Esophagus squamous epithelium (tissue), 5 donors: ENCODE measurements around the gene TSPAN18. TPM values are rescaled to one million over a fixed set of nuclear protein-coding genes. Genes with fewer than 3 reads are reported as not detected.

ENCODE experiments used
- DNase-seq: peaks from one replicate; lab custom pipeline; 2025; lab: John Stamatoyannopoulos, UW
- H3K27ac ChIP-seq, 4 donors: fragments of 200-600 bp; sonication (generic); one replicate each; pipeline ENCODE4 v1.5.1; 2016 to 2019; ENCODE audit warnings: mild to moderate bottlenecking in 1 of 4
- H3K27me3 ChIP-seq, 4 donors: fragments of 200-600 bp; sonication (generic); 1 replicate in 3 of 4; 2 replicates in 1 of 4; pipeline versions ENCODE4 v1.5.1 to v1.6.0; 2017 to 2021; ENCODE audit warnings: antibody characterized with exemption in 1 of 4
- H3K36me3 ChIP-seq, 3 donors: fragments of 200-600 bp; sonication (generic); one replicate each; pipeline ENCODE4 v1.5.1; 2016 to 2019
- H3K4me1 ChIP-seq, 3 donors: fragments of 200-600 bp; sonication (generic); one replicate each; pipeline ENCODE4 v1.5.1; 2017 to 2019
- H3K4me3 ChIP-seq, 4 donors: fragments of 200-600 bp; sonication (generic); 1 replicate in 3 of 4; 2 replicates in 1 of 4; pipeline ENCODE4 v1.5.1; 2016 to 2019; ENCODE audit warnings: mild to moderate bottlenecking in 2 of 4, moderate library complexity in 1 of 4
- H3K9me3 ChIP-seq, 3 donors: fragments of 200-600 bp; sonication (generic); one replicate each; pipeline ENCODE4 v1.5.1; 2016 to 2019
- CTCF ChIP-seq, 6 experiments: fragments of 450-650 bp in 4 of 6; fragments of 200-600 bp in 2 of 6; sonication (generic) in 2 of 6; IDR thresholded peaks; one replicate each; pipeline ENCODE4 v1.5.1; 2016 to 2019; ENCODE audit warnings: antibody characterized with exemption in 6 of 6, mild to moderate bottlenecking in 4 of 6, moderate library complexity in 4 of 6
- POLR2A ChIP-seq, 4 donors: fragments of 450-650 bp; IDR thresholded peaks; one replicate each; pipeline ENCODE4 v1.6.1; 2017; ENCODE audit warnings: antibody characterized with exemption in 4 of 4, mild to moderate bottlenecking in 4 of 4, moderate library complexity in 3 of 4
- WGBS, 2 donors: methylation state at CpG; one replicate each; pipeline ENCODE4 v1.1.5; 2018; 5-methylcytosine and 5-hydroxymethylcytosine counted together
- intact Hi-C: fragments of 100-400 bp; cut with DNase I; formaldehyde crosslinking; loops from one replicate; pipeline ENCODE4 v1.15.0; 2022
- total RNA-seq, 4 donors: library from RNA; depleted of rRNA; stranded (reverse); fragments of >200 nt; gene quantifications; one replicate each; pipeline ENCODE4 v1.1.0, GENCODE V29; 2016
- donor health status: DM: yes; HTN: yes; CAD: no.

The TSPAN18 gene
- total RNA-seq, 4 donors from 2014 or later = 0.80 to 4.4 (median 2.0) TPM

- Histone ChIP-seq H3K9me3 (peaks cover 0 to 15% (median 0%) of the 10 kb centered on the region in 3 donors), H3K27me3 (peaks cover 0 to 8% (median 0%) of the 10 kb centered on the region in 4 donors), H3K36me3 (no peaks in the 10 kb centered on the region), H3K4me1 (peaks cover 0 to 7% (median 0%) of the 10 kb centered on the region in 3 donors), H3K27ac (no peak overlapping the region), H3K4me3 (no peak overlapping the region)
- WGBS, 2 donors = 60 to 70% methylated on average over 1 to 4 of the region's 4 CpGs
- DNase-seq = no peak
- TF ChIP-seq POLR2A (IDR thresholded peaks at IDR 0.05) (no peak), CTCF (IDR thresholded peaks at IDR 0.05) (no peak)
- intact Hi-C loops = no loop called here
Measured at GRCh38 chr11:44702889-44703288, 23.9 kb upstream of the TSPAN18 start.

- Histone ChIP-seq H3K27ac (no peak overlapping the region), H3K9me3 (peaks cover 0 to 15% (median 0%) of the 10 kb centered on the region in 3 donors), H3K27me3 (peaks cover 0 to 4% (median 0%) of the 10 kb centered on the region in 4 donors), H3K4me1 (no peaks in the 10 kb centered on the region), H3K36me3 (no peaks in the 10 kb centered on the region), H3K4me3 (no peak overlapping the region)
- intact Hi-C loops = no loop called here
- no peak for TF ChIP-seq POLR2A (IDR thresholded peaks at IDR 0.05)
- TF ChIP-seq CTCF (IDR thresholded peaks at IDR 0.05) = no peak
- no peak for DNase-seq
- WGBS, 2 donors = 60 to 90% methylated on average over 1 to 2 of the region's 2 CpGs
Measured at GRCh38 chr11:44707094-44707493, 19.7 kb upstream of the TSPAN18 start.

GRCh38 chr11:44708009-44708408, 18.8 kb upstream of the TSPAN18 start:
- no peak for DNase-seq
- TF ChIP-seq CTCF (IDR thresholded peaks at IDR 0.05) (no peak), POLR2A (IDR thresholded peaks at IDR 0.05) (no peak)
- H3K36me3 ChIP-seq = no peaks in the 10 kb centered on the region
- H3K4me3 ChIP-seq = no peak overlapping the region
- WGBS, 2 donors = 57 to 62% methylated on average over 7 to 8 of the region's 10 CpGs
- peaks cover 0 to 15% (median 0%) of the 10 kb centered on the region in 3 donors for H3K9me3 ChIP-seq
- H3K27ac ChIP-seq = no peak overlapping the region
- H3K27me3 ChIP-seq = peaks cover 0 to 4% (median 0%) of the 10 kb centered on the region in 4 donors
- H3K4me1 ChIP-seq = no peaks in the 10 kb centered on the region
- intact Hi-C loops = no loop called here

GRCh38 chr11:44708523-44709280, 18.1 kb upstream of the TSPAN18 start:
- TF ChIP-seq CTCF (IDR thresholded peaks at IDR 0.05) (no peak), POLR2A (IDR thresholded peaks at IDR 0.05) (no peak)
- WGBS, 2 donors = 63 to 68% methylated on average over 6 of the region's 6 CpGs
- Histone ChIP-seq H3K27me3 (peaks cover 0 to 8% (median 0%) of the 10 kb centered on the region in 4 donors), H3K27ac (no peak overlapping the region), H3K9me3 (peaks cover 0 to 8% (median 0%) of the 10 kb centered on the region in 3 donors), H3K36me3 (no peaks in the 10 kb centered on the region), H3K4me3 (no peak overlapping the region), H3K4me1 (no peaks in the 10 kb centered on the region)
- no peak for DNase-seq
- intact Hi-C loops = no loop called here

GRCh38 chr11:44709281-44709562, 17.5 kb upstream of the TSPAN18 start:
- WGBS, 2 donors = 73 to 77% methylated on average over 3 of the region's 3 CpGs
- no peaks in the 10 kb centered on the region for H3K36me3 ChIP-seq
- intact Hi-C loops = no loop called here

More at GRCh38 chr11:44709281-44709562, 17.5 kb upstream of the TSPAN18 start:
- no peak overlapping the region for H3K4me3 ChIP-seq
- H3K9me3 ChIP-seq = peaks cover 0 to 4% (median 0%) of the 10 kb centered on the region in 3 donors
- no peak overlapping the region for H3K27ac ChIP-seq
- no peak for DNase-seq
- H3K4me1 ChIP-seq = no peaks in the 10 kb centered on the region
- no peak for TF ChIP-seq CTCF (IDR thresholded peaks at IDR 0.05)
- H3K27me3 ChIP-seq = peaks cover 0 to 8% (median 0%) of the 10 kb centered on the region in 4 donors
